Measurements from ENCODE around the gene PTPRN2. TPM values are rescaled to one million over a fixed set of nuclear protein-coding genes. Genes with fewer than 3 reads are reported as not detected.

PTPRN2 gene
- total RNA-seq, 1 donor from 2014 or later: 32.2 TPM

DNA sequence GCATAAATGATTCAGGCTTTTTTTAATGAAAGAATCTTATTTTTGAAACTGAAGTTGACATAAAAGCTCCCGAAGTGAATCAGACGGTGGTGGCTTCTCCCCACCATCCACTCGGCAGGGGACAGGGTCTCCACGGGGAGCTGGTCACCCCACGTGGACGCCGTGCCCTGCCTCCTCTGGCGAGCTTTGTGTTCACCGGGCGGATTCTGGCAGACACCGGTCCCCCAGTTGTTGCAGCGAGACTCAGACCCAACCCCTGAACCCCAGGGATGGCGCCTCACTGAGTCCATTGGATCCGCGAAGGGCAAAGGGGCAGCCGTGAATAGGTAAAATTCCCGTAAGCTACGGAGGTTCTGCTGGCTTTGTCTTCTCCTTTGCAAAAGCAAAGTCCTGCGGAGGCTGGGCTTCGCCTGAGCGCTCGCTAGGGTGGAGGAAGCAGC, 38.4 kb downstream of the PTPRN2 start:
- H3K9me3 Mint-ChIP-seq: no peaks in the 10 kb centered on the region
- no peak for DNase-seq (ENCODE audit: low read depth, low spot score)
- H3K27ac Mint-ChIP-seq (ENCODE audit: unreplicated experiment): no peak overlapping the region

DNA sequence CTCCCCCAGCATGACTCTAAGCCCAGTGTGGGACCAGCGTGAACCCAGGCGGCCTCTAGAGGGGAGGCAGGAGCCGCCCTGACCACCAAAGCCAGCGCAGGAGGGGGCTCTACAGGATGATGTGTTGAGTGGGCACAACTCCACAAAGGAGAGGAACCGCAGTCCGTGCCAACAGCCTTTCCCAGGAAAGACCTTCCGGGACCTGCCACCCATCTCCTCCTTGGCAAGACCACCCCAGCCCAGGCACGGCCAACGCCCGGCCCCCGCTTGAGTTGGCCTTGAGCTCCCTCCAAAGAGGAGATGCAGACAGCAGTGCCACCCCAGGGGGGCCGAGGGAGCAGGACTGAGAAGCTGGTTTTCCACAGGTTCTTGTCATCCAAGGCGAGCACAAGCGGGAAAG, 38.9 kb downstream of the PTPRN2 start:
- Mint-ChIP-seq H3K4me3 (no peak overlapping the region), H3K27me3 (ENCODE audit: low read depth) (no peaks in the 10 kb centered on the region), H3K27ac (ENCODE audit: unreplicated experiment) (no peak overlapping the region), H3K9me3 (no peaks in the 10 kb centered on the region), H3K36me3 (ENCODE audit: low read depth) (no peaks in the 10 kb centered on the region), H3K4me1 (no peaks in the 10 kb centered on the region)
- DNase-seq (ENCODE audit: low read depth, low spot score): no peak
- no peak for TF ChIP-seq CTCF (conservative IDR thresholded peaks at IDR 0.05)

More for the DNA sequence above, 38.4 kb downstream of the PTPRN2 start:
- no peak for TF ChIP-seq CTCF (conservative IDR thresholded peaks at IDR 0.05)
- Mint-ChIP-seq H3K4me1 (no peaks in the 10 kb centered on the region), H3K4me3 (no peak overlapping the region), H3K27me3 (ENCODE audit: low read depth) (no peaks in the 10 kb centered on the region), H3K36me3 (ENCODE audit: low read depth) (no peaks in the 10 kb centered on the region)

DNA sequence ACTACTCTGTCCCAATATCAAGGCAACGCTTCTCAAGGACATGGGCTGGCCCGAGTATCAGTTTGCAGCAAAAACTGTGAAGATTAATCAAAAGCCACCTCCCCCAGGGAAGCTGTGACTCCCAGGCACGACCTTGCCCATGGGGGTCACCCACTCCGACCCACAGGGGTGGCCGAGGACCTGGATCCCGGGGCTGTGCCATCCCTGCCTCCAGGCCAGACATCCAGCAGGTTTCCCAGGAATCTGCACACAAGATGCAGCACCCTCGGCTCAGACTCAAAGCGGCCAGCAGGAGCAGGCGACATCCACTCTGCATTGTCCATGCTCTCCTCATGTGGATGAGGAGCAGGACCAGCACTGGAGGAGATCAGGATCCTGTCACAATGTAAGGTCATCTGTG, 39.8 kb downstream of the PTPRN2 start:
- H3K27ac Mint-ChIP-seq (ENCODE audit: unreplicated experiment): no peak overlapping the region
- no peaks in the 10 kb centered on the region for H3K27me3 Mint-ChIP-seq (ENCODE audit: low read depth)
- no peaks in the 10 kb centered on the region for H3K4me1 Mint-ChIP-seq
- TF ChIP-seq CTCF (conservative IDR thresholded peaks at IDR 0.05): no peak
- no peaks in the 10 kb centered on the region for H3K9me3 Mint-ChIP-seq
- no peaks in the 10 kb centered on the region for H3K36me3 Mint-ChIP-seq (ENCODE audit: low read depth)
- no peak for DNase-seq (ENCODE audit: low read depth, low spot score)
- H3K4me3 Mint-ChIP-seq: no peak overlapping the region

DNA sequence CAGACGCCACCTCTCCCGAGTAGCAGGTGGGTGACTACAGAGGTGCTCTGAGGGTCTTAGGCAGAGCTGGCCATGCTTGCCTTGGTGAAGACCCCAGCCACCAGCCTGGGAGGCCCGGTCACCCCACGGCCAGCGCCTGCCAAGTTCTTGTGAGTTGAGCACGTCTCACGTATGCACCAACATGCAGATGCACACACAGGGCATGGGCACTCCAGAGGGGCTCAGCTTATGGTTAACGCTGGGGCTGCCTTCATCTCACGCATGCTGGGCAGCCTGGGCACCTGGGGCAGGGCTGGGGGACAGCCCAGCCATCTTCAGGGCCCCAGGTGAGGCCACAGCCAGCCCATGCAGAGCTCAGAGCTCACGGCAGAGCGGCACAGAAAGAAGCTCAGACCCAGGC, 41.0 kb downstream of the PTPRN2 start:
- no peak overlapping the region for H3K27ac Mint-ChIP-seq (ENCODE audit: unreplicated experiment)
- no peaks in the 10 kb centered on the region for H3K9me3 Mint-ChIP-seq
- no peak for TF ChIP-seq CTCF (conservative IDR thresholded peaks at IDR 0.05)
- no peak overlapping the region for H3K4me3 Mint-ChIP-seq
- peaks cover 2% of the 10 kb centered on the region for H3K4me1 Mint-ChIP-seq
- H3K36me3 Mint-ChIP-seq (ENCODE audit: low read depth): no peaks in the 10 kb centered on the region
- H3K27me3 Mint-ChIP-seq (ENCODE audit: low read depth): no peaks in the 10 kb centered on the region
- DNase-seq (ENCODE audit: low read depth, low spot score): no peak

DNA sequence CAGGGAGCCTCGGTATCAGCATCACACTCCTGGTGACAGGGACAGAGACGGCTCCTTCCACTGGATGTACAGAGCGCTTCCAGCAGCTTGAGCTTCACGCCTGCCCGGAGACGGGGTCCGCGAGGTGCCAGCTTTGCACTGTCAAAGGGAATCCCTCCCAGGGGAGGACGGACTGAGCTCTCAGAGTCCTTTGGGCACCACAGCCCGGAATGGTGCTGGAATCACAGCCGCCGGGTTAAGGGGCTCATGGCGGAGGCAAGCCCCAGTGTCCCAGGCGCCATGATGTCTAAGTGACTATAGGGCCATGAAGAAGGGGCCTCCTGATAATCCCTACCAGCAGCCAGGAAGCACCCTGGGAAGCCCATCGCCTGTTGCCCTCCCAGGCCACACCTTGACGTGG, 41.4 kb downstream of the PTPRN2 start:
- Mint-ChIP-seq H3K27me3 (ENCODE audit: low read depth) (no peaks in the 10 kb centered on the region), H3K27ac (ENCODE audit: unreplicated experiment) (no peak overlapping the region), H3K4me1 (peaks cover 5% of the 10 kb centered on the region), H3K36me3 (ENCODE audit: low read depth) (no peaks in the 10 kb centered on the region), H3K9me3 (no peaks in the 10 kb centered on the region), H3K4me3 (no peak overlapping the region)
- no peak for TF ChIP-seq CTCF (conservative IDR thresholded peaks at IDR 0.05)
- DNase-seq (ENCODE audit: low read depth, low spot score): no peak

GRCh38 chr7:158544708-158545107, 42.9 kb downstream of the PTPRN2 start:
- H3K9me3 Mint-ChIP-seq: no peaks in the 10 kb centered on the region
- H3K27ac Mint-ChIP-seq (ENCODE audit: unreplicated experiment): no peak overlapping the region
- H3K4me1 Mint-ChIP-seq: peaks cover 5% of the 10 kb centered on the region
- H3K36me3 Mint-ChIP-seq (ENCODE audit: low read depth): no peaks in the 10 kb centered on the region
- no peak for DNase-seq (ENCODE audit: low read depth, low spot score)
- no peaks in the 10 kb centered on the region for H3K27me3 Mint-ChIP-seq (ENCODE audit: low read depth)
- TF ChIP-seq CTCF (conservative IDR thresholded peaks at IDR 0.05): no peak
- no peak overlapping the region for H3K4me3 Mint-ChIP-seq
